ENCODE measurements around the gene TPRA1.

GRCh38 chr3:127585163-127585812 lies 5.2 kb downstream of the TPRA1 start:
- TF ChIP-seq POLR2A (IDR thresholded peaks at IDR 0.05) (no peak), CTCF (IDR thresholded peaks at IDR 0.05) (no peak)
